HG02981 (cell line): Measurements from ENCODE around the gene COL19A1.

ENCODE experiments used
- ATAC-seq: cut with Tn5 transposase; IDR thresholded peaks from one replicate; pipeline ENCODE4 v1.9.1; 2021; ENCODE audit warnings: mild to moderate bottlenecking, moderate library complexity; ENCODE audit not compliant: unreplicated experiment

Gene COL19A1

GRCh38 chr6:70216767-70217166 is 350.4 kb downstream of the COL19A1 start:
- ATAC-seq: no peak

- ATAC-seq: no peak
These were observed 353.7 kb downstream of the COL19A1 start for GRCh38 chr6:70219943-70220613.

- ATAC-seq: peak; percentile 61
These were observed 354.8 kb downstream of the COL19A1 start for GRCh38 chr6:70221025-70221714.

- no peak for ATAC-seq
These were observed 355.5 kb downstream of the COL19A1 start for GRCh38 chr6:70221715-70222438.

GRCh38 chr6:70222439-70222749 is 356.0 kb downstream of the COL19A1 start:
- no peak for ATAC-seq

GRCh38 chr6:70225055-70225454 is 358.7 kb downstream of the COL19A1 start:
- no peak for ATAC-seq

GRCh38 chr6:70231311-70231710 is 365.0 kb downstream of the COL19A1 start:
- ATAC-seq: no peak

GRCh38 chr6:70234561-70235236 is 368.3 kb downstream of the COL19A1 start:
- ATAC-seq: no peak

GRCh38 chr6:70236343-70236742 is 370.0 kb downstream of the COL19A1 start:
- ATAC-seq: no peak

GRCh38 chr6:70241031-70241430 is 374.7 kb downstream of the COL19A1 start:
- ATAC-seq: no peak

- no peak for ATAC-seq
These were observed 375.6 kb downstream of the COL19A1 start for GRCh38 chr6:70241991-70242420.

GRCh38 chr6:70246118-70246517 is 379.8 kb downstream of the COL19A1 start:
- ATAC-seq: no peak

- no peak for ATAC-seq
These were observed 386.2 kb downstream of the COL19A1 start for GRCh38 chr6:70252604-70253003.

GRCh38 chr6:70253923-70254322 is 387.6 kb downstream of the COL19A1 start:
- ATAC-seq: no peak

- ATAC-seq: no peak
These were observed 388.4 kb downstream of the COL19A1 start for GRCh38 chr6:70254784-70255183.

- ATAC-seq: no peak
These were observed 391.5 kb downstream of the COL19A1 start for GRCh38 chr6:70257768-70258273.

- no peak for ATAC-seq
These were observed 392.1 kb downstream of the COL19A1 start for GRCh38 chr6:70258483-70258882.
